Inflammatory macrophage (primary cell): Measurements from ENCODE around the gene NPAS3.

Experiments
- DNase-seq, 2 donors: peaks; one replicate each; pipeline ENCODE4 v3.0.0-alpha.2; 2020 to 2022

The NPAS3 gene

GRCh38 chr14:33016613-33017012 lies 77.9 kb downstream of the NPAS3 start:
- no peak for DNase-seq

GRCh38 chr14:33017016-33017415 lies 78.3 kb downstream of the NPAS3 start:
- DNase-seq: no peak

- DNase-seq: no peak
Measured at GRCh38 chr14:33019346-33019745, 80.7 kb downstream of the NPAS3 start.

GRCh38 chr14:33026850-33027430 lies 88.3 kb downstream of the NPAS3 start:
- no peak for DNase-seq

GRCh38 chr14:33029511-33029910 lies 90.8 kb downstream of the NPAS3 start:
- no peak for DNase-seq

GRCh38 chr14:33030386-33030785 lies 91.7 kb downstream of the NPAS3 start:
- no peak for DNase-seq

GRCh38 chr14:33035416-33036194 lies 96.9 kb downstream of the NPAS3 start:
- no peak for DNase-seq

GRCh38 chr14:33039311-33039710 lies 100.6 kb downstream of the NPAS3 start:
- no peak for DNase-seq

GRCh38 chr14:33040372-33041140 lies 101.9 kb downstream of the NPAS3 start:
- DNase-seq: no peak

GRCh38 chr14:33042591-33042990 lies 103.9 kb downstream of the NPAS3 start:
- DNase-seq: no peak

- DNase-seq: no peak
Measured at GRCh38 chr14:33045760-33046159, 107.1 kb downstream of the NPAS3 start.

GRCh38 chr14:33052943-33053342 lies 114.3 kb downstream of the NPAS3 start:
- no peak for DNase-seq

GRCh38 chr14:33056213-33056612 lies 117.5 kb downstream of the NPAS3 start:
- DNase-seq: no peak

- DNase-seq: no peak
Measured at GRCh38 chr14:33057585-33057984, 118.9 kb downstream of the NPAS3 start.

- no peak for DNase-seq
Measured at GRCh38 chr14:33061667-33062325, 123.1 kb downstream of the NPAS3 start.

- no peak for DNase-seq
Measured at GRCh38 chr14:33062476-33062875, 123.8 kb downstream of the NPAS3 start.

GRCh38 chr14:33062881-33063280 lies 124.2 kb downstream of the NPAS3 start:
- DNase-seq: no peak

GRCh38 chr14:33063521-33063920 lies 124.8 kb downstream of the NPAS3 start:
- DNase-seq: no peak

- DNase-seq: no peak
Measured at GRCh38 chr14:33065634-33066033, 127.0 kb downstream of the NPAS3 start.

GRCh38 chr14:33068040-33068439 lies 129.4 kb downstream of the NPAS3 start:
- DNase-seq: no peak

- DNase-seq: no peak
Measured at GRCh38 chr14:33068626-33069025, 129.9 kb downstream of the NPAS3 start.

- DNase-seq: no peak
Measured at GRCh38 chr14:33070475-33070874, 131.8 kb downstream of the NPAS3 start.

- DNase-seq: no peak
Measured at GRCh38 chr14:33073023-33073422, 134.3 kb downstream of the NPAS3 start.
